Urinary bladder (tissue), 4 donors: ENCODE results near the gene YWHAQ. TPM values are rescaled to one million over a fixed set of nuclear protein-coding genes. Genes with fewer than 3 reads are reported as not detected.

Source experiments
- DNase-seq: peaks from one replicate; pipeline ENCODE4 v3.0.0-alpha.2; 2015; ENCODE audit errors: extremely low spot score
- H3K27ac ChIP-seq: one replicate; pipeline ENCODE4 v1.5.1; 2013; ENCODE audit warnings: low read depth, mild to moderate bottlenecking, moderate library complexity
- H3K36me3 ChIP-seq: one replicate; pipeline ENCODE4 v1.6.1; 2013; ENCODE audit warnings: mild to moderate bottlenecking, moderate library complexity; ENCODE audit not compliant: insufficient read depth
- H3K4me1 ChIP-seq: one replicate; pipeline ENCODE4 v1.6.1; 2013; ENCODE audit warnings: mild to moderate bottlenecking, moderate library complexity; ENCODE audit not compliant: insufficient read depth
- H3K4me3 ChIP-seq: one replicate; pipeline ENCODE4 v1.5.1; 2013; ENCODE audit warnings: low read depth, low read length
- WGBS: extraction: QIAGEN DNeasy Blood & Tissue Kit; methylation state at CpG from one replicate; pipeline ENCODE4 v1.1.7; 2013; 5-methylcytosine and 5-hydroxymethylcytosine counted together
- polyA plus RNA-seq: library from polyadenylated mRNA; stranded (reverse); fragments of 200-250 nt; gene quantifications from one replicate; pipeline ENCODE4 v1.2.3, GENCODE V29; 2013
- total RNA-seq: library from RNA; depleted of rRNA; stranded (reverse); fragments of >200 nt; gene quantifications from one replicate; pipeline ENCODE4 v1.2.3, GENCODE V29; 2014
- donor health status: healthy with polysubstance abuse.
- donor health status: healthy.

Gene YWHAQ
- total and polyA plus RNA-seq, 2 donors, result 280 to 346 TPM

GRCh38 chr2:9663008-9663879, 32.4 kb upstream of the YWHAQ start:
- 65% methylated on average over 7 of the region's 7 CpGs for WGBS
- DNase-seq, result no peak
- Histone ChIP-seq H3K4me3 (no peak overlapping the region), H3K27ac (no peak overlapping the region), H3K36me3 (no peaks in the 10 kb centered on the region), H3K4me1 (no peaks in the 10 kb centered on the region)

- H3K4me3 ChIP-seq, result no peak overlapping the region
- no peak overlapping the region for H3K27ac ChIP-seq
- H3K36me3 ChIP-seq, result no peaks in the 10 kb centered on the region
- WGBS, result 78% methylated on average over 8 of the region's 8 CpGs
- no peak for DNase-seq
- H3K4me1 ChIP-seq, result no peaks in the 10 kb centered on the region
These were observed 30.5 kb upstream of the YWHAQ start for GRCh38 chr2:9661261-9661660.

- no peak overlapping the region for H3K27ac ChIP-seq
- WGBS, result 86% methylated on average over 7 of the region's 7 CpGs
- H3K36me3 ChIP-seq, result no peaks in the 10 kb centered on the region
- no peak overlapping the region for H3K4me3 ChIP-seq
- no peak for DNase-seq
- H3K4me1 ChIP-seq, result no peaks in the 10 kb centered on the region
These were observed 30.0 kb upstream of the YWHAQ start for GRCh38 chr2:9660781-9661180.

GRCh38 chr2:9660154-9660553, 29.4 kb upstream of the YWHAQ start:
- Histone ChIP-seq H3K27ac (no peak overlapping the region), H3K4me1 (no peaks in the 10 kb centered on the region), H3K36me3 (no peaks in the 10 kb centered on the region), H3K4me3 (no peak overlapping the region)
- 89% methylated on average over 15 of the region's 15 CpGs for WGBS
- DNase-seq, result no peak

GRCh38 chr2:9658972-9659371, 28.2 kb upstream of the YWHAQ start:
- 66% methylated on average over 9 of the region's 9 CpGs for WGBS
- H3K36me3 ChIP-seq, result no peaks in the 10 kb centered on the region
- H3K27ac ChIP-seq, result no peak overlapping the region
- DNase-seq, result no peak
- no peaks in the 10 kb centered on the region for H3K4me1 ChIP-seq
- no peak overlapping the region for H3K4me3 ChIP-seq

- no peaks in the 10 kb centered on the region for H3K36me3 ChIP-seq
- no peak for DNase-seq
- no peak overlapping the region for H3K4me3 ChIP-seq
- 84% methylated on average over 6 of the region's 6 CpGs for WGBS
- H3K27ac ChIP-seq, result no peak overlapping the region
- H3K4me1 ChIP-seq, result no peaks in the 10 kb centered on the region
These were observed 26.9 kb upstream of the YWHAQ start for GRCh38 chr2:9657731-9658130.

- Histone ChIP-seq H3K27ac (no peak overlapping the region), H3K4me1 (no peaks in the 10 kb centered on the region), H3K4me3 (no peak overlapping the region), H3K36me3 (no peaks in the 10 kb centered on the region)
- no peak for DNase-seq
- WGBS, result 80% methylated on average over 6 of the region's 6 CpGs
These were observed 26.3 kb upstream of the YWHAQ start for GRCh38 chr2:9657083-9657482.

- DNase-seq, result no peak
- H3K4me1 ChIP-seq, result no peaks in the 10 kb centered on the region
- H3K4me3 ChIP-seq, result no peak overlapping the region
- 82% methylated on average over 11 of the region's 11 CpGs for WGBS
- no peaks in the 10 kb centered on the region for H3K36me3 ChIP-seq
- H3K27ac ChIP-seq, result no peak overlapping the region
These were observed 25.5 kb upstream of the YWHAQ start for GRCh38 chr2:9656270-9656766.

GRCh38 chr2:9655441-9656269, 24.9 kb upstream of the YWHAQ start:
- Histone ChIP-seq H3K36me3 (no peaks in the 10 kb centered on the region), H3K4me3 (no peak overlapping the region), H3K27ac (no peak overlapping the region), H3K4me1 (no peaks in the 10 kb centered on the region)
- 84% methylated on average over 13 of the region's 13 CpGs for WGBS
- no peak for DNase-seq

GRCh38 chr2:9654452-9655100, 23.8 kb upstream of the YWHAQ start:
- Histone ChIP-seq H3K4me3 (no peak overlapping the region), H3K36me3 (no peaks in the 10 kb centered on the region), H3K27ac (no peak overlapping the region), H3K4me1 (no peaks in the 10 kb centered on the region)
- DNase-seq, result no peak
- WGBS, result 69% methylated on average over 6 of the region's 6 CpGs

GRCh38 chr2:9653485-9654271, 22.9 kb upstream of the YWHAQ start:
- Histone ChIP-seq H3K36me3 (no peaks in the 10 kb centered on the region), H3K4me3 (no peak overlapping the region), H3K4me1 (no peaks in the 10 kb centered on the region), H3K27ac (no peak overlapping the region)
- DNase-seq, result no peak
- whole genome bisulfite sequencing, result 73% methylated on average over 10 of the region's 10 CpGs

- Histone ChIP-seq H3K4me1 (no peaks in the 10 kb centered on the region), H3K4me3 (no peak overlapping the region), H3K36me3 (no peaks in the 10 kb centered on the region), H3K27ac (no peak overlapping the region)
- 75% methylated on average over 5 of the region's 5 CpGs for WGBS
- DNase-seq, result no peak
These were observed 22.2 kb upstream of the YWHAQ start for GRCh38 chr2:9652898-9653479.

GRCh38 chr2:9652267-9652666, 21.5 kb upstream of the YWHAQ start:
- 40% methylated on average over 1 of the region's 1 CpG for WGBS
- H3K27ac ChIP-seq, result no peak overlapping the region

More at GRCh38 chr2:9652267-9652666, 21.5 kb upstream of the YWHAQ start:
- Histone ChIP-seq H3K4me1 (no peaks in the 10 kb centered on the region), H3K36me3 (no peaks in the 10 kb centered on the region), H3K4me3 (no peak overlapping the region)
- DNase-seq, result no peak
